CD4-positive, alpha-beta T cell treated with Interleukin-17A for 1 hour (primary cell): ENCODE data around the gene FAM25G.

ENCODE experiments used
- DNase-seq: peaks from one replicate; pipeline ENCODE4 v3.0.0-alpha.2; 2020

Gene FAM25G

GRCh38 chr10:47447209-47447608 is 44.3 kb downstream of the FAM25G start:
- DNase-seq: no peak

GRCh38 chr10:47445720-47446119 is 45.8 kb downstream of the FAM25G start:
- no peak for DNase-seq

GRCh38 chr10:47444047-47444446 is 47.5 kb downstream of the FAM25G start:
- DNase-seq: no peak

GRCh38 chr10:47443145-47443544 is 48.4 kb downstream of the FAM25G start:
- no peak for DNase-seq

GRCh38 chr10:47442351-47442750 is 49.1 kb downstream of the FAM25G start:
- DNase-seq: no peak

- no peak for DNase-seq
These were observed 49.6 kb downstream of the FAM25G start for GRCh38 chr10:47441938-47442337.

GRCh38 chr10:47440207-47440606 is 51.3 kb downstream of the FAM25G start:
- no peak for DNase-seq

- no peak for DNase-seq
These were observed 52.5 kb downstream of the FAM25G start for GRCh38 chr10:47438857-47439474.
